B cell (primary cell): ENCODE measurements around the gene CAMKV. TPM values are rescaled to one million over a fixed set of nuclear protein-coding genes. Genes with fewer than 3 reads are reported as not detected.

Experiments
- ATAC-seq: fragments of 200-7000 bp; cut with Tn5 transposase; one replicate; pipeline ENCODE4 v1.10.0; 2021; ENCODE audit warnings: low read depth, mild to moderate bottlenecking, moderate number of reproducible peaks, moderate library complexity
- CTCF ChIA-PET: fragments of 350-600 bp; sonication (Branson Sonifier 250); formaldehyde crosslinking; loops from one replicate; lab custom pipeline; 2021; ENCODE audit warnings: antibody characterized with exemption, inconsistent platforms; lab: Charles Lee
- POLR2A ChIA-PET: fragments of 350-600 bp; sonication (Branson Sonifier 250); formaldehyde crosslinking; loops from one replicate; lab custom pipeline; 2021; ENCODE audit warnings: antibody characterized with exemption; lab: Charles Lee
- DNase-seq: peaks from one replicate; pipeline ENCODE4 v3.0.0; 2013
- H2AFZ ChIP-seq: 2 replicates; pipeline ENCODE4 v1.6.1; 2012; ENCODE audit warnings: mild to moderate bottlenecking, low read depth, low read length; ENCODE audit not compliant: insufficient read depth, poor library complexity, severe bottlenecking
- H3K27ac ChIP-seq, 2 donors: 1 replicate in 1 of 2; 2 replicates in 1 of 2; pipeline ENCODE4 v1.5.1; 2012 to 2013; ENCODE audit warnings: low read length in 2 of 2, mild to moderate bottlenecking in 2 of 2, moderate library complexity in 1 of 2
- H3K27me3 ChIP-seq, 4 experiments: fragments of 200-600 bp in 1 of 4; sonication (generic) in 1 of 4; replicated peaks in 1 of 4; 1 replicate in 2 of 4; 2 replicates in 2 of 4; pipeline versions ENCODE4 v1.6.1 to v1.7.0; 2013 to 2016; ENCODE audit warnings: low read length in 3 of 4, mild to moderate bottlenecking in 2 of 4, mixed read lengths in 1 of 4, moderate library complexity in 1 of 4; ENCODE audit not compliant: insufficient read depth in 4 of 4, control insufficient read depth in 3 of 4; ENCODE audit errors: control extremely low read depth in 1 of 4
- H3K36me3 ChIP-seq, 2 experiments: replicated peaks in 1 of 2; 1 replicate in 1 of 2; 2 replicates in 1 of 2; pipeline versions ENCODE4 v1.6.1 to v1.7.1; 2013; ENCODE audit warnings: low read length in 1 of 2; ENCODE audit not compliant: insufficient read depth in 2 of 2, control insufficient read depth in 1 of 2; ENCODE audit errors: control extremely low read depth in 1 of 2, extremely low read depth in 1 of 2
- H3K4me1 ChIP-seq, 2 donors: fragments of 200-600 bp in 1 of 2; sonication (generic) in 1 of 2; 1 replicate in 1 of 2; 2 replicates in 1 of 2; pipeline versions ENCODE4 v1.5.1 to v1.6.1; 2013 to 2017; ENCODE audit warnings: low read length in 2 of 2; ENCODE audit not compliant: control insufficient read depth in 2 of 2, insufficient read depth in 2 of 2
- H3K4me2 ChIP-seq: replicated peaks from 2 replicates; pipeline ENCODE3; 2012; ENCODE audit warnings: mild to moderate bottlenecking, low read depth, low read length; ENCODE audit not compliant: poor library complexity, severe bottlenecking
- H3K4me3 ChIP-seq, 5 experiments: fragments of 200-600 bp in 1 of 5; sonication (generic) in 1 of 5; 1 replicate in 3 of 5; 2 replicates in 2 of 5; pipeline versions ENCODE4 v1.5.1 to v1.7.0; 2011 to 2016; ENCODE audit warnings: low read length in 4 of 5, mild to moderate bottlenecking in 4 of 5, low read depth in 2 of 5, control low read depth in 1 of 5, moderate library complexity in 1 of 5; ENCODE audit not compliant: insufficient read depth in 1 of 5; ENCODE audit errors: control extremely low read depth in 1 of 5, extremely low read depth in 1 of 5
- H3K79me2 ChIP-seq: fragments of 200-600 bp; sonication (generic); one replicate; pipeline ENCODE4 v1.6.0; 2016; ENCODE audit warnings: low read length; ENCODE audit not compliant: control insufficient read depth, insufficient read depth
- H3K9ac ChIP-seq: fragments of 200-600 bp; sonication (generic); 2 replicates; pipeline ENCODE4 v1.6.1; 2017; ENCODE audit warnings: mild to moderate bottlenecking, low read length, moderate library complexity
- H3K9me3 ChIP-seq, 3 donors: one replicate each; pipeline versions ENCODE4 v1.6.1 to v1.7.1; 2013; ENCODE audit warnings: low read length in 2 of 3; ENCODE audit not compliant: control insufficient read depth in 2 of 3, insufficient read depth in 1 of 3; ENCODE audit errors: control extremely low read depth in 1 of 3
- H4K20me1 ChIP-seq: 2 replicates; pipeline ENCODE4 v1.6.0; 2012; ENCODE audit warnings: mild to moderate bottlenecking, low read length; ENCODE audit not compliant: insufficient read depth, control insufficient read depth, poor library complexity, severe bottlenecking
- H3K27ac Mint-ChIP-seq: one replicate; pipeline ENCODE4 v1.8.0; 2021; ENCODE audit warnings: mixed read lengths
- H3K27me3 Mint-ChIP-seq: one replicate; pipeline ENCODE4 v1.8.0; 2021; ENCODE audit warnings: mixed read lengths
- H3K4me1 Mint-ChIP-seq: one replicate; pipeline ENCODE4 v1.8.0; 2021; ENCODE audit warnings: mixed read lengths
- H3K4me3 Mint-ChIP-seq: one replicate; pipeline ENCODE4 v1.8.0; 2021; ENCODE audit warnings: mixed read lengths
- H3K9me3 Mint-ChIP-seq: one replicate; pipeline ENCODE4 v1.8.0; 2022; ENCODE audit warnings: mixed read lengths; ENCODE audit not compliant: insufficient read depth
- EZH2 ChIP-seq: IDR thresholded peaks from 2 replicates; pipeline ENCODE4 v1.6.1; 2012; ENCODE audit warnings: borderline replicate concordance, low read depth, mild to moderate bottlenecking, moderate library complexity, low read length; ENCODE audit not compliant: insufficient read depth, poor library complexity, severe bottlenecking
- WGBS: methylation state at CpG from one replicate; pipeline ENCODE4 v1.1.5; 2013; ENCODE audit warnings: missing lambda C conversion rate; ENCODE audit not compliant: insufficient coverage; 5-methylcytosine and 5-hydroxymethylcytosine counted together
- intact Hi-C: fragments of 100-400 bp; cut with micrococcal nuclease; formaldehyde crosslinking; loops from one replicate; pipeline ENCODE4 v1.10.0; 2022
- polyA plus RNA-seq: library from polyadenylated mRNA; depleted of rRNA; stranded (reverse); fragments of >200 nt; gene quantifications from 2 replicates; pipeline ENCODE4 v1.2.3, GENCODE V29; 2012
- total RNA-seq, 2 donors: library from RNA; stranded (reverse); fragments of 120-200 nt in 1 of 2; gene quantifications; 1 replicate in 1 of 2; 2 replicates in 1 of 2; pipeline versions ENCODE4 v1.2.3 to v1.2.4, GENCODE V29; 2013 to 2022
- TF ChIP-seq, protein P1 (sequence below): fragments of 200-600 bp; IDR thresholded peaks from one replicate; pipeline ENCODE4 v1.8.0; 2022; ENCODE audit warnings: antibody characterized with exemption, mild to moderate bottlenecking

CAMKV gene
- total and polyA plus RNA-seq, 2 donors (not counting 1 experiment from before 2014, with no cell fraction given): not detected

- ATAC-seq: no peak
- Mint-ChIP-seq H3K4me3 (no peak overlapping the region), H3K9me3 (no peaks in the 10 kb centered on the region), H3K27ac (no peak overlapping the region), H3K27me3 (peaks cover 27% of the 10 kb centered on the region), H3K4me1 (no peaks in the 10 kb centered on the region)
- H3K9me3 ChIP-seq: peaks cover 0 to 12% (median 0%) of the 10 kb centered on the region in 3 donors
- DNase-seq: no peak
- 90% methylated on average over 10 of the region's 10 CpGs for WGBS
- CTCF ChIA-PET: no interaction called here
- H3K79me2 ChIP-seq: no peaks in the 10 kb centered on the region
- intact Hi-C loops: no loop called here
- no peaks in the 10 kb centered on the region for H3K36me3 ChIP-seq
- no peaks in the 10 kb centered on the region for H4K20me1 ChIP-seq
- H3K27ac ChIP-seq: no peak overlapping the region
- no peak overlapping the region for H2AFZ ChIP-seq
- peaks cover 12 to 18% of the 10 kb centered on the region in 2 donors for H3K4me1 ChIP-seq
- no peak overlapping the region for H3K4me2 ChIP-seq
- POLR2A ChIA-PET: no interaction called here
- peaks cover 0 to 33% (median 19%) of the 10 kb centered on the region in 4 experiments for H3K27me3 ChIP-seq
- H3K9ac ChIP-seq: no peak overlapping the region
- no peak overlapping the region for H3K4me3 ChIP-seq
- TF ChIP-seq, protein P1, sequence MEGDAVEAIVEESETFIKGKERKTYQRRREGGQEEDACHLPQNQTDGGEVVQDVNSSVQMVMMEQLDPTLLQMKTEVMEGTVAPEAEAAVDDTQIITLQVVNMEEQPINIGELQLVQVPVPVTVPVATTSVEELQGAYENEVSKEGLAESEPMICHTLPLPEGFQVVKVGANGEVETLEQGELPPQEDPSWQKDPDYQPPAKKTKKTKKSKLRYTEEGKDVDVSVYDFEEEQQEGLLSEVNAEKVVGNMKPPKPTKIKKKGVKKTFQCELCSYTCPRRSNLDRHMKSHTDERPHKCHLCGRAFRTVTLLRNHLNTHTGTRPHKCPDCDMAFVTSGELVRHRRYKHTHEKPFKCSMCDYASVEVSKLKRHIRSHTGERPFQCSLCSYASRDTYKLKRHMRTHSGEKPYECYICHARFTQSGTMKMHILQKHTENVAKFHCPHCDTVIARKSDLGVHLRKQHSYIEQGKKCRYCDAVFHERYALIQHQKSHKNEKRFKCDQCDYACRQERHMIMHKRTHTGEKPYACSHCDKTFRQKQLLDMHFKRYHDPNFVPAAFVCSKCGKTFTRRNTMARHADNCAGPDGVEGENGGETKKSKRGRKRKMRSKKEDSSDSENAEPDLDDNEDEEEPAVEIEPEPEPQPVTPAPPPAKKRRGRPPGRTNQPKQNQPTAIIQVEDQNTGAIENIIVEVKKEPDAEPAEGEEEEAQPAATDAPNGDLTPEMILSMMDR: no peak
- no peak for TF ChIP-seq EZH2
These were observed 1.9 kb upstream of the CAMKV start for GRCh38 chr3:49871531-49872153.

- ChIA-PET CTCF (interaction anchor here (0.7 to 1.3 kb wide), 2 partner anchors 20 to 23 kb away, joined by 3 to 4 read pairs; no protein-coding TSS in a partner anchor), POLR2A (interaction anchor here (0.6 to 0.8 kb wide), 3 partner anchors 65 to 1671 kb away, joined by 3 to 8 read pairs (median 6); no protein-coding TSS in a partner anchor)
- peak overlapping the region; percentile 45 for H3K9ac ChIP-seq
- H2AFZ ChIP-seq: peak overlapping the region; percentile 58
- intact Hi-C loops: no loop called here
- no peaks in the 10 kb centered on the region for H3K4me1 Mint-ChIP-seq
- peak overlapping the region in 4 of 5 experiments; percentile 19 to 38 (median 32) for H3K4me3 ChIP-seq
- H3K4me3 Mint-ChIP-seq: peak overlapping the region; percentile 56
- TF ChIP-seq, protein P1: no peak
- no peak for TF ChIP-seq EZH2
- no peak for DNase-seq
- peak overlapping the region; percentile 93 for H3K4me2 ChIP-seq
- no peaks in the 10 kb centered on the region for H3K79me2 ChIP-seq
- 10% methylated on average over 17 of the region's 23 CpGs for WGBS
- H4K20me1 ChIP-seq: no peaks in the 10 kb centered on the region
- H3K27ac Mint-ChIP-seq: no peak overlapping the region
- ATAC-seq: no peak
- H3K4me1 ChIP-seq: peaks cover 12 to 18% of the 10 kb centered on the region in 2 donors
- no peak overlapping the region for H3K27ac ChIP-seq
- no peaks in the 10 kb centered on the region for H3K36me3 ChIP-seq
- peaks cover 37% of the 10 kb centered on the region for H3K27me3 Mint-ChIP-seq
- H3K9me3 Mint-ChIP-seq: no peaks in the 10 kb centered on the region
- H3K27me3 ChIP-seq: peaks cover 0 to 55% (median 20%) of the 10 kb centered on the region in 4 experiments
- H3K9me3 ChIP-seq: peaks cover 0 to 12% (median 0%) of the 10 kb centered on the region in 3 donors
These were observed 742 bp downstream of the CAMKV start for GRCh38 chr3:49868862-49869466.
